ENCODE measurements around the gene GIT2. TPM values are rescaled to one million over a fixed set of nuclear protein-coding genes. Genes with fewer than 3 reads are reported as not detected.

GIT2 gene
- total RNA-seq, 2 donors from 2014 or later: 27.0 to 27.9 TPM

GRCh38 chr12:109890620-109891170 lies 105.5 kb downstream of the GIT2 start:
- DNase-seq: no peak
- peaks cover 12% of the 10 kb centered on the region for H3K4me1 Mint-ChIP-seq
- no peak overlapping the region for H3K4me3 Mint-ChIP-seq
- H3K9me3 Mint-ChIP-seq: no peaks in the 10 kb centered on the region
- TF ChIP-seq CTCF (conservative IDR thresholded peaks at IDR 0.05): no peak
- Histone ChIP-seq H3K9ac (ENCODE audit: extremely low read depth, low read length, poor library complexity, severe bottlenecking) (no peak overlapping the region), H3K4me3 (ENCODE audit: low read length) (no peak overlapping the region), H3K9me3 (ENCODE audit: control insufficient read depth, low read length) (no peaks in the 10 kb centered on the region), H3K27me3 (ENCODE audit: control insufficient read depth, insufficient read depth, low read length, poor library complexity, severe bottlenecking) (no peaks in the 10 kb centered on the region), H3K4me1 (ENCODE audit: control insufficient read depth, insufficient read depth, low read length) (no peaks in the 10 kb centered on the region), H3K36me3 (ENCODE audit: control insufficient read depth, insufficient read depth, low read length) (no peaks in the 10 kb centered on the region), H3K27ac (ENCODE audit: low read depth, low read length) (no peak overlapping the region)
- peaks cover 6% of the 10 kb centered on the region for H3K27me3 Mint-ChIP-seq (ENCODE audit: insufficient read depth)
- no peaks in the 10 kb centered on the region for H3K36me3 Mint-ChIP-seq (ENCODE audit: low read depth)
- 88 to 90% methylated on average over 13 of the region's 13 CpGs for WGBS, 2 experiments (ENCODE audit: insufficient coverage in 1 of 2, insufficient read length in 1 of 2)
- no peak overlapping the region for H3K27ac Mint-ChIP-seq

DNA sequence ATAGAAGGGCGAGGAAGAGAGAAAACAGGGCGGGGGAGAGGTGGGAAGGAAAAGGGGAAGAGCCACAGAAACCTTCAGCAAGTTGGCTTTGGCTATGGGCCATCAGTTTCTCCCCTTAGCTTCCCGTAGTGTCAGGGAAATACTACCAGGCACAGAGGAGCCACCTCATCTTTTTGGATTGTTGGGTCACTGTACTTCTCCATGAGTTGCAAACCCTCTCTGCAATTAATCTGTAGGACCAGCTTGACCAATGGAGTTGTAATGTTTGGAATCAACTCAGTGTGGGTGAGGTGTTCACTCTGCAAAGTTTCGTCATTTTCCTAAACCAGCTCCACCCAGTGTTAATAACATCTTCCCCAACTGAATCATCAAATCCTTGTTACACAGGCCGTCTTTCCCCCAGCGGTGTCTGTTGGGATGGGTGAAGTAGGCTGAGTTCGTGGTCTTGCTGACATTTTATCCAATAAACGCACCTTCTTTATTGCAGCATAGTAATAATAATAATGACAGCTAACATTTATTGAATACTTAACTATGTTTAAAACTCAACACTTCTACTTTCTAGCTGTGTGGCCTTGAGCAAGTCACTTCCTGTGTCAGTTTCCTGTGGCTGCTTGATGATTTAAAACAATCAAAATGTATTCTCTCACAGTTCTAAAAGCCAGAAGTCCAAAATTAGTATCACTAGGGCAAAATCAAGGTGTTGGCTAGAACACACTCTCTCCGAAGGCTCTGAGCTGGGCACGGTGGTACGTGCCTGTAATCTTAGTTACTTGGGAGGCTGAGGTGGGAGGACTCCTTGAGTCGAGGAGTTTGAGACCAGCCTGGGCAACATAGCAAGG lies 107.8 kb downstream of the GIT2 start:
- H3K4me3 Mint-ChIP-seq: no peak overlapping the region
- Histone ChIP-seq H3K9ac (ENCODE audit: extremely low read depth, low read length, poor library complexity, severe bottlenecking) (no peak overlapping the region), H3K27ac (ENCODE audit: low read depth, low read length) (no peak overlapping the region), H3K36me3 (ENCODE audit: control insufficient read depth, insufficient read depth, low read length) (no peaks in the 10 kb centered on the region), H3K4me3 (ENCODE audit: low read length) (no peak overlapping the region), H3K27me3 (ENCODE audit: control insufficient read depth, insufficient read depth, low read length, poor library complexity, severe bottlenecking) (no peaks in the 10 kb centered on the region), H3K9me3 (ENCODE audit: control insufficient read depth, low read length) (no peaks in the 10 kb centered on the region), H3K4me1 (ENCODE audit: control insufficient read depth, insufficient read depth, low read length) (no peaks in the 10 kb centered on the region)
- no peaks in the 10 kb centered on the region for H3K9me3 Mint-ChIP-seq
- peaks cover 4% of the 10 kb centered on the region for H3K27me3 Mint-ChIP-seq (ENCODE audit: insufficient read depth)
- H3K36me3 Mint-ChIP-seq (ENCODE audit: low read depth): no peaks in the 10 kb centered on the region
- DNase-seq: no peak
- TF ChIP-seq CTCF (conservative IDR thresholded peaks at IDR 0.05): no peak
- H3K27ac Mint-ChIP-seq: no peak overlapping the region
- WGBS, 2 experiments (ENCODE audit: insufficient coverage in 1 of 2, insufficient read length in 1 of 2): 88 to 91% methylated on average over 2 to 8 of the region's 12 CpGs
- peaks cover 2% of the 10 kb centered on the region for H3K4me1 Mint-ChIP-seq

DNA sequence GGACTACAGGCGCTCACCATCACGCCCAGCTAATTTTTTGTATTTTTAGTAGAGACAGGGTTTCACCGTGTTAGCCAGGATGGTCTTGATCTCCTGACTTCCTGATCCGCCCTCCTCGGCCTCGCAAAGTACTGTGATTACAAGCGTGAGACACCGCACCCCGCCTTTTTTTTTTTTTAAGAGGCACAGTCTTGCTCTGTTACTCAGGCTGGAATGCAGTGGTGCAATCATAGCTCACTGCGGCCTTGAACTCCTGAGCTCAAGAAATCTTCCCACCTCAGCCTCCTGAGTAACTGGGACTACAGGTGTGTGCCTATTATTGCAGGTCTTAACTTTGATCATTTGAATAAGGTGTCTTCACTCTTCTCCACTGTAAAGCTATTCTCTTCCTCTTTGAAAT lies 110.6 kb downstream of the GIT2 start:
- Histone ChIP-seq H3K9ac (ENCODE audit: extremely low read depth, low read length, poor library complexity, severe bottlenecking) (no peak overlapping the region), H3K4me3 (ENCODE audit: low read length) (no peak overlapping the region), H3K27me3 (ENCODE audit: control insufficient read depth, insufficient read depth, low read length, poor library complexity, severe bottlenecking) (no peaks in the 10 kb centered on the region), H3K36me3 (ENCODE audit: control insufficient read depth, insufficient read depth, low read length) (no peaks in the 10 kb centered on the region), H3K4me1 (ENCODE audit: control insufficient read depth, insufficient read depth, low read length) (no peaks in the 10 kb centered on the region), H3K9me3 (ENCODE audit: control insufficient read depth, low read length) (no peaks in the 10 kb centered on the region), H3K27ac (ENCODE audit: low read depth, low read length) (no peak overlapping the region)
- no peak for TF ChIP-seq CTCF (conservative IDR thresholded peaks at IDR 0.05)
- WGBS, 2 experiments (ENCODE audit: insufficient coverage in 1 of 2, insufficient read length in 1 of 2): 92 to 94% methylated on average over 10 of the region's 10 CpGs
- no peak overlapping the region for H3K27ac Mint-ChIP-seq
- peaks cover 15% of the 10 kb centered on the region for H3K4me1 Mint-ChIP-seq
- no peak overlapping the region for H3K4me3 Mint-ChIP-seq
- no peaks in the 10 kb centered on the region for H3K27me3 Mint-ChIP-seq (ENCODE audit: insufficient read depth)
- DNase-seq: no peak
- no peaks in the 10 kb centered on the region for H3K36me3 Mint-ChIP-seq (ENCODE audit: low read depth)
- H3K9me3 Mint-ChIP-seq: no peaks in the 10 kb centered on the region

Measured in endodermal cell (in vitro differentiated cells).